Smooth muscle cell (in vitro differentiated cells): ENCODE measurements around the gene LRRC71. TPM values are rescaled to one million over a fixed set of nuclear protein-coding genes. Genes with fewer than 3 reads are reported as not detected.

Source experiments
- DNase-seq: peaks from one replicate; lab custom pipeline; 2025; ENCODE audit not compliant: unreplicated experiment; lab: John Stamatoyannopoulos, UW
- H2AFZ ChIP-seq: fragments of 200-600 bp; sonication (generic); 2 replicates; pipeline ENCODE4 v1.6.0; 2016; ENCODE audit warnings: antibody characterized with exemption, low read depth, mild to moderate bottlenecking
- H3F3A ChIP-seq: fragments of 200-600 bp; sonication (generic); 2 replicates; pipeline ENCODE4 v1.6.0; 2017; ENCODE audit warnings: antibody characterized with exemption, low read depth
- H3K27ac ChIP-seq: fragments of 200-600 bp; sonication (generic); 2 replicates; pipeline ENCODE4 v1.5.1; 2016; ENCODE audit warnings: low read depth, mild to moderate bottlenecking
- H3K27me3 ChIP-seq: fragments of 200-600 bp; sonication (generic); 2 replicates; pipeline ENCODE4 v1.6.1; 2016; ENCODE audit warnings: low read depth, mild to moderate bottlenecking
- H3K36me3 ChIP-seq: fragments of 200-600 bp; sonication (generic); 2 replicates; pipeline ENCODE4 v1.5.1; 2016; ENCODE audit warnings: low read depth
- H3K4me1 ChIP-seq: fragments of 200-600 bp; sonication (generic); 2 replicates; pipeline ENCODE4 v1.5.1; 2016; ENCODE audit warnings: low read depth
- H3K4me2 ChIP-seq: fragments of 200-600 bp; sonication (generic); 2 replicates; pipeline ENCODE4 v1.6.0; 2016; ENCODE audit warnings: mild to moderate bottlenecking
- H3K4me3 ChIP-seq: fragments of 200-600 bp; sonication (generic); 2 replicates; pipeline ENCODE4 v1.5.1; 2016; ENCODE audit warnings: mild to moderate bottlenecking
- H3K79me2 ChIP-seq: fragments of 200-600 bp; sonication (generic); 2 replicates; pipeline ENCODE4 v1.6.0; 2016; ENCODE audit warnings: low read depth, mild to moderate bottlenecking
- H3K9ac ChIP-seq: fragments of 200-600 bp; sonication (generic); 2 replicates; pipeline ENCODE4 v1.6.0; 2016; ENCODE audit warnings: low read depth
- H3K9me3 ChIP-seq: fragments of 200-600 bp; sonication (generic); replicated peaks from 2 replicates; pipeline ENCODE4 v1.5.1; 2016; ENCODE audit warnings: low read depth
- H4K20me1 ChIP-seq: fragments of 200-600 bp; sonication (generic); 2 replicates; pipeline ENCODE4 v1.6.0; 2016; ENCODE audit warnings: low read depth
- WGBS: methylation state at CpG from one replicate; pipeline ENCODE4 v1.1.7; 2016; ENCODE audit warnings: low lambda C conversion rate; 5-methylcytosine and 5-hydroxymethylcytosine counted together
- polyA plus RNA-seq: library from polyadenylated mRNA; unstranded; fragments of >200 nt; fragmentation: Nextera tagmentation; extraction: Ambion mirVana; gene quantifications from 2 replicates; pipeline ENCODE4 v1.2.1, GENCODE V29; 2016
- total RNA-seq: library from RNA; depleted of rRNA; stranded (reverse); fragments of >200 nt; gene quantifications from 2 replicates; pipeline ENCODE4 v1.2.3, GENCODE V29; 2014
- TF ChIP-seq, protein P1 (sequence below): fragments of 200-600 bp; sonication (generic); IDR thresholded peaks from 2 replicates; pipeline ENCODE4 v1.5.1; 2017; ENCODE audit warnings: borderline replicate concordance, mild to moderate bottlenecking, antibody characterized with exemption; ENCODE audit not compliant: insufficient read depth, poor library complexity, severe bottlenecking

Gene LRRC71
- total and polyA plus RNA-seq, 2 experiments from 2014 or later, result not detected

DNA sequence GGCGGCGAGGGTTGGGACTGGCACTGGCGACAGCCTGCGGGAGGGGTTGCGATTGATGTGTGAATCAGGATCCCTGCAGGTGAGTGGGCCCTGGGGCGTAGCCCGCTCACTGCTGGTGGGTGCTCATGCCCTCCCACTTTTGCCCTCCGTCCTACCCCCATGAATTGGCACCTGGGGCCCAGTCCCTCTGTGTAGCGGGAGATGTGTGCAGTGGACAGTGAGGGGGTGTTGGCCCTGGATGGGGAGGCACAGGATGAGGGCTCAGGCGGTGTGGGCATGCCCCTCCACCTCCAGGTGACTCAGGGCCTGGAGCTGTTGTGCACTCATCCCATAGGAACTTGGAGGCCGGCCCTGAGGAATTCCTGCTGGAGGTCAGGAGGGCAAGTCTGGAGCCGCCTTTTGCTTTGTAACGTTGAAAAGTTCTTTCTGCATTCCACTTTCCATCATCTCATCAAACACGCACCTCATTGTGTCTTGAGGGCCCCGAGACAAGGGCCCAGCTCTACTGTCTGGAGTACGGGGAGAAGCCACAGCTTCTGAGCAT is 23.9 kb upstream of the LRRC71 start:
- H2AFZ ChIP-seq, result no peak overlapping the region

DNA sequence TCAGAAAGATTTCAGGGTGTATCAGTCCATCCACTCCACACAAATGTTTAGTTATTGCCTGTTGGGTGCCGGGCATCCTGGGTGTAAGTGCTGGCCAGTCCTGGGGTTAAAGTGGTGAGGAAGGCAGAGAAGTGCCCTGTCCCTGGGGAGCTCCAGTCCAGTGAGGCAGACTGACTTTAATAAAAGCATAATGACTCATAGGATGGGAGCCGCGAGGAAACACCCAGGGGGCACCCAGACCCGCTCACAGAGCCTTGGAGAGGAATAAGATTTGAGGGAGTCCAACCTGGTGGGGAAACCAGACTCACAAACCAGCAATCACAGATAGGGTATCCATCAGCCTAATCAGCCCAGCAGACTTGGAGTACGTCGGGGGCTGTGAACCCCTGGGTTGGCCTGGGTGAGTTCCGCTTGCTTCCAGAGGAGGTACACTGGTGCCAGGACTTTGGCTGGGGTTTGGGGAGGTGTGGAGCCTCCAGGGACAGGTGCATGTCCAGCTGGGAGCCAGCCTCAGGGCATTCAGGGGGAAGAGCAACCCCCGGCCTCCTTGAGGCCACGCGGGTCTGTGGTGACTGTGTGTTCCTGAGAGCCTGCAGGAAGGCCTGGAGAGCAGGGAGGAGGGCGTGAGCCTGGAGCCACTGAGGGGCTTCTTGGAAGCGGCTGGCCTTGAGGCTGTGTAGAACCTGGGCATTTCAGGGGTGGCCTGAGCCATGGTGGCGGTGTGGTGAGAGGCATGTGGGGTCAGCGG is 23.2 kb upstream of the LRRC71 start:
- no peaks in the 10 kb centered on the region for H3K27me3 ChIP-seq
- TF ChIP-seq, protein P1, sequence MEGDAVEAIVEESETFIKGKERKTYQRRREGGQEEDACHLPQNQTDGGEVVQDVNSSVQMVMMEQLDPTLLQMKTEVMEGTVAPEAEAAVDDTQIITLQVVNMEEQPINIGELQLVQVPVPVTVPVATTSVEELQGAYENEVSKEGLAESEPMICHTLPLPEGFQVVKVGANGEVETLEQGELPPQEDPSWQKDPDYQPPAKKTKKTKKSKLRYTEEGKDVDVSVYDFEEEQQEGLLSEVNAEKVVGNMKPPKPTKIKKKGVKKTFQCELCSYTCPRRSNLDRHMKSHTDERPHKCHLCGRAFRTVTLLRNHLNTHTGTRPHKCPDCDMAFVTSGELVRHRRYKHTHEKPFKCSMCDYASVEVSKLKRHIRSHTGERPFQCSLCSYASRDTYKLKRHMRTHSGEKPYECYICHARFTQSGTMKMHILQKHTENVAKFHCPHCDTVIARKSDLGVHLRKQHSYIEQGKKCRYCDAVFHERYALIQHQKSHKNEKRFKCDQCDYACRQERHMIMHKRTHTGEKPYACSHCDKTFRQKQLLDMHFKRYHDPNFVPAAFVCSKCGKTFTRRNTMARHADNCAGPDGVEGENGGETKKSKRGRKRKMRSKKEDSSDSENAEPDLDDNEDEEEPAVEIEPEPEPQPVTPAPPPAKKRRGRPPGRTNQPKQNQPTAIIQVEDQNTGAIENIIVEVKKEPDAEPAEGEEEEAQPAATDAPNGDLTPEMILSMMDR, result no peak
- no peaks in the 10 kb centered on the region for H3K36me3 ChIP-seq
- 67% methylated on average over 14 of the region's 14 CpGs for WGBS
- H3F3A ChIP-seq, result peaks cover 4% of the 10 kb centered on the region
- H3K4me3 ChIP-seq, result no peak overlapping the region
- H4K20me1 ChIP-seq, result no peaks in the 10 kb centered on the region
- H3K27ac ChIP-seq, result peak overlapping the region; percentile 80
- no peak for DNase-seq
- H3K4me1 ChIP-seq, result peaks cover 8% of the 10 kb centered on the region
- H3K4me2 ChIP-seq, result peak overlapping the region; percentile 76
- H3K9ac ChIP-seq, result no peak overlapping the region
- no peaks in the 10 kb centered on the region for H3K79me2 ChIP-seq
- H3K9me3 ChIP-seq, result no peaks in the 10 kb centered on the region
- H2AFZ ChIP-seq, result no peak overlapping the region

More for the DNA sequence above, 23.9 kb upstream of the LRRC71 start:
- WGBS, result 64% methylated on average over 16 of the region's 16 CpGs
- DNase-seq, result no peak
- H3K27me3 ChIP-seq, result no peaks in the 10 kb centered on the region
- TF ChIP-seq, protein P1, result no peak
- no peaks in the 10 kb centered on the region for H3K9me3 ChIP-seq
- H3F3A ChIP-seq, result peaks cover 4% of the 10 kb centered on the region
- no peak overlapping the region for H3K9ac ChIP-seq
- peak overlapping the region; percentile 80 for H3K27ac ChIP-seq
- no peak overlapping the region for H3K4me3 ChIP-seq
- no peaks in the 10 kb centered on the region for H3K36me3 ChIP-seq
- H4K20me1 ChIP-seq, result no peaks in the 10 kb centered on the region
- peak overlapping the region; percentile 76 for H3K4me2 ChIP-seq
- H3K79me2 ChIP-seq, result no peaks in the 10 kb centered on the region
- peaks cover 8% of the 10 kb centered on the region for H3K4me1 ChIP-seq

DNA sequence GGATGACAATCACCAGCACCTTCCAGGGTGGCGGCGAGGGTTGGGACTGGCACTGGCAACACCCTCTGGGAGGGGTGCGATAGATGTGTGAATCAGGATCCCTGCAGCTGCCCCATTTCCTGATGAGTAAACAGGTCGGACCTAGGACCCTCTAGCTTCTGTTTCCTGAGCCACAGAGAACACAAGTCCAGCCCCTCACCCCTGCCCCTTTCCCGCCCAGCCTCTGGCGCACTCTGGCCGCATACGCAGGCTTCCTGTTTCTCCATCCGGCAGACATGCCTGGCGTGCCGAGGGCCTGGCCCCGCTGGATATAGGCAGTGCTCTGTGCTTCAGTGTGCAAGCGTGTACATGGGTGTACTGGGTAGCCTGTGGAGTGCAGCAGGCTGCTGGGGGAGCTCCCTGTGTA is 22.3 kb upstream of the LRRC71 start:
- Histone ChIP-seq H3K4me1 (peaks cover 8% of the 10 kb centered on the region), H4K20me1 (no peaks in the 10 kb centered on the region), H3K4me3 (no peak overlapping the region), H3K36me3 (no peaks in the 10 kb centered on the region), H3K79me2 (no peaks in the 10 kb centered on the region), H3K27me3 (no peaks in the 10 kb centered on the region), H3F3A (peaks cover 4% of the 10 kb centered on the region), H2AFZ (no peak overlapping the region), H3K4me2 (no peak overlapping the region), H3K9ac (no peak overlapping the region), H3K27ac (no peak overlapping the region), H3K9me3 (no peaks in the 10 kb centered on the region)
- TF ChIP-seq, protein P1, result no peak
- 56% methylated on average over 13 of the region's 13 CpGs for WGBS
- DNase-seq, result no peak
